SK-N-SH treated with all-trans-retinoic acid at 6 μM for 48 hours (cell line): ENCODE results near the gene BTK.

ENCODE experiments used
- ESRRG ChIP-seq: fragments of 250-450 bp; sonication (Bioruptor Pico); IDR thresholded peaks from 2 replicates; pipeline ENCODE4 v1.6.1; 2021; ENCODE audit warnings: mild to moderate bottlenecking
- GLIS3 ChIP-seq: fragments of 250-450 bp; sonication (Bioruptor Pico); IDR thresholded peaks from 2 replicates; pipeline ENCODE4 v1.5.0; 2020; ENCODE audit warnings: mild to moderate bottlenecking, moderate library complexity
- RARB ChIP-seq: fragments of 250-450 bp; sonication (Bioruptor Pico); IDR thresholded peaks from 2 replicates; pipeline ENCODE4 v1.8.0; 2021; ENCODE audit warnings: mild to moderate bottlenecking, moderate library complexity
- ZFP30 ChIP-seq: fragments of 450-650 bp; formaldehyde crosslinking; IDR thresholded peaks from 2 replicates; pipeline ENCODE4 v1.5.0; 2022; ENCODE audit warnings: mild to moderate bottlenecking, moderate library complexity
- TF ChIP-seq, protein P1 (sequence below): fragments of 250-450 bp; sonication (Bioruptor Pico); IDR thresholded peaks from 2 replicates; pipeline ENCODE4 v1.8.0; 2021; ENCODE audit warnings: low read depth, mild to moderate bottlenecking, moderate library complexity, borderline replicate concordance
- TF ChIP-seq, protein P2 (sequence below): fragments of 250-450 bp; sonication (Bioruptor Pico); IDR thresholded peaks from 2 replicates; pipeline ENCODE4 v1.5.1; 2021; ENCODE audit warnings: mild to moderate bottlenecking, moderate library complexity
- TF ChIP-seq, protein P3 (sequence below): fragments of 250-450 bp; sonication (Bioruptor Pico); IDR thresholded peaks from 2 replicates; pipeline ENCODE4 v1.8.0; 2020; ENCODE audit warnings: mild to moderate bottlenecking, moderate library complexity, borderline replicate concordance

DNA sequence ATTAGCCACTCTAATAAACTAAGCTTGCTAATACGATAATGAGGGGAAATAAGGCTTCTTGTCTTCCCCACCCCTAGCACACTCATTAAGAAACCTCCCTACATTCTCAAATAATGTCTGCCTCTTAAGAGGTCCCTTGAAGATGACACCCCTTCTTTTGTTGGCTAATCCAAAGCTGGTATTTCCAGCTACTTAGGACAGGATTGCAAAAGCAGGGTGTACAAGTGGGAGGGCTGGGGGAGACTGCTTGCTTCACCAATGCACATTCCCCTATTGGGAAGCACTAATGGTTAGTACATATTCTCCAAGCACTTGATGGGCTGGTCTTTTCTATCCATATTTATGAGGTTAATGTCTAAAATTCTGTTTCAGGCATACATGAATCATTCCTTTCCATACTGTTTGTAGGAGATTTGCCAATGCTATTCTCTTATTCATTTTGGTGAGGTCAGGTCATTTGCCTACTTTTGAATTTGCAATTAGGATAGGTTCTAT is 20.6 kb downstream of the BTK start:
- TF ChIP-seq, protein P1, sequence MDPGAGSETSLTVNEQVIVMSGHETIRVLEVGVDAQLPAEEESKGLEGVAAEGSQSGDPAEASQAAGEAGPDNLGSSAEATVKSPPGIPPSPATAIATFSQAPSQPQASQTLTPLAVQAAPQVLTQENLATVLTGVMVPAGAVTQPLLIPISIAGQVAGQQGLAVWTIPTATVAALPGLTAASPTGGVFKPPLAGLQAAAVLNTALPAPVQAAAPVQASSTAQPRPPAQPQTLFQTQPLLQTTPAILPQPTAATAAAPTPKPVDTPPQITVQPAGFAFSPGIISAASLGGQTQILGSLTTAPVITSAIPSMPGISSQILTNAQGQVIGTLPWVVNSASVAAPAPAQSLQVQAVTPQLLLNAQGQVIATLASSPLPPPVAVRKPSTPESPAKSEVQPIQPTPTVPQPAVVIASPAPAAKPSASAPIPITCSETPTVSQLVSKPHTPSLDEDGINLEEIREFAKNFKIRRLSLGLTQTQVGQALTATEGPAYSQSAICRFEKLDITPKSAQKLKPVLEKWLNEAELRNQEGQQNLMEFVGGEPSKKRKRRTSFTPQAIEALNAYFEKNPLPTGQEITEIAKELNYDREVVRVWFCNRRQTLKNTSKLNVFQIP (CRISPR knock-in tag) = no peak
- TF ChIP-seq ZFP30 (CRISPR knock-in tag) = no peak
- TF ChIP-seq, protein P2, sequence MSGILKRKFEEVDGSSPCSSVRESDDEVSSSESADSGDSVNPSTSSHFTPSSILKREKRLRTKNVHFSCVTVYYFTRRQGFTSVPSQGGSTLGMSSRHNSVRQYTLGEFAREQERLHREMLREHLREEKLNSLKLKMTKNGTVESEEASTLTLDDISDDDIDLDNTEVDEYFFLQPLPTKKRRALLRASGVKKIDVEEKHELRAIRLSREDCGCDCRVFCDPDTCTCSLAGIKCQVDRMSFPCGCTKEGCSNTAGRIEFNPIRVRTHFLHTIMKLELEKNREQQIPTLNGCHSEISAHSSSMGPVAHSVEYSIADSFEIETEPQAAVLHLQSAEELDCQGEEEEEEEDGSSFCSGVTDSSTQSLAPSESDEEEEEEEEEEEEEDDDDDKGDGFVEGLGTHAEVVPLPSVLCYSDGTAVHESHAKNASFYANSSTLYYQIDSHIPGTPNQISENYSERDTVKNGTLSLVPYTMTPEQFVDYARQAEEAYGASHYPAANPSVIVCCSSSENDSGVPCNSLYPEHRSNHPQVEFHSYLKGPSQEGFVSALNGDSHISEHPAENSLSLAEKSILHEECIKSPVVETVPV (CRISPR knock-in tag) = no peak
- TF ChIP-seq, protein P3, sequence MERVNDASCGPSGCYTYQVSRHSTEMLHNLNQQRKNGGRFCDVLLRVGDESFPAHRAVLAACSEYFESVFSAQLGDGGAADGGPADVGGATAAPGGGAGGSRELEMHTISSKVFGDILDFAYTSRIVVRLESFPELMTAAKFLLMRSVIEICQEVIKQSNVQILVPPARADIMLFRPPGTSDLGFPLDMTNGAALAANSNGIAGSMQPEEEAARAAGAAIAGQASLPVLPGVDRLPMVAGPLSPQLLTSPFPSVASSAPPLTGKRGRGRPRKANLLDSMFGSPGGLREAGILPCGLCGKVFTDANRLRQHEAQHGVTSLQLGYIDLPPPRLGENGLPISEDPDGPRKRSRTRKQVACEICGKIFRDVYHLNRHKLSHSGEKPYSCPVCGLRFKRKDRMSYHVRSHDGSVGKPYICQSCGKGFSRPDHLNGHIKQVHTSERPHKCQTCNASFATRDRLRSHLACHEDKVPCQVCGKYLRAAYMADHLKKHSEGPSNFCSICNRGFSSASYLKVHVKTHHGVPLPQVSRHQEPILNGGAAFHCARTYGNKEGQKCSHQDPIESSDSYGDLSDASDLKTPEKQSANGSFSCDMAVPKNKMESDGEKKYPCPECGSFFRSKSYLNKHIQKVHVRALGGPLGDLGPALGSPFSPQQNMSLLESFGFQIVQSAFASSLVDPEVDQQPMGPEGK (CRISPR knock-in tag) = no peak
- TF ChIP-seq RARB (CRISPR knock-in tag) = no peak
- TF ChIP-seq ESRRG (CRISPR knock-in tag) = no peak
- TF ChIP-seq GLIS3 (CRISPR knock-in tag) = no peak
